Measurements from ENCODE around the gene IDH3B. TPM values are rescaled to one million over a fixed set of nuclear protein-coding genes. Genes with fewer than 3 reads are reported as not detected.

The IDH3B gene
- total and polyA plus RNA-seq, 9 of the 15 experiments (the other 6 are each of a cell fraction or from before 2014, with no cell fraction given) = 91.7 to 224 (median 155) TPM

GRCh38 chr20:2690718-2691117 is 26.7 kb upstream of the IDH3B start:
- FAIRE-seq (no peak), ATAC-seq (no peak), DNase-seq (ENCODE audit: extremely low read depth in 1 of 4, low spot score in 3 of 4) (no peak)
- Histone ChIP-seq H3K79me2 (ENCODE audit: control insufficient read depth, insufficient read depth, low read length) (no peaks in the 10 kb centered on the region), H4K20me1 (replicated peaks; ENCODE audit: control insufficient read depth, insufficient read depth, low read length) (no peaks in the 10 kb centered on the region), H3K4me2 (ENCODE audit: insufficient read depth, low read length) (no peak overlapping the region), H2AFZ (ENCODE audit: low read depth, low read length) (no peak overlapping the region), H3K4me3 (no peak overlapping the region), H3K27ac (ENCODE audit: extremely low read depth, low read depth, low read length) (no peak overlapping the region), H3K9me3 (replicated peaks; ENCODE audit: control insufficient read depth, insufficient read depth, low read depth, low read length) (no peaks in the 10 kb centered on the region), H3K36me3 (ENCODE audit: control insufficient read depth, insufficient read depth, low read length) (no peaks in the 10 kb centered on the region), H3K9ac (ENCODE audit: insufficient read depth in 1 of 2, low read depth in 2 of 2, low read length in 2 of 2) (no peak overlapping the region), H3K9me1 (ENCODE audit: control insufficient read depth, insufficient read depth, low read length) (no peaks in the 10 kb centered on the region), H3K4me1 (replicated peaks in 1 of 2; ENCODE audit: control insufficient read depth in 2 of 2, insufficient read depth in 2 of 2, low read length in 2 of 2) (peaks cover 0 to 19% of the 10 kb centered on the region in 2 experiments; a peak in 3 of 5 replicates), H3K27me3 (ENCODE audit: control insufficient read depth in 2 of 2, insufficient read depth in 2 of 2, low read length in 2 of 2) (peaks cover 8 to 51% of the 10 kb centered on the region in 2 experiments; a peak in 4 of 5 replicates)
- intact Hi-C loops (cut with micrococcal nuclease) = no loop called here
- BruUV-seq (replicated peaks) = no TSS peak
- in situ Hi-C loops (cut with MboI) = no loop called here
- ChIA-PET CTCF (ENCODE audit: low intra/inter-chr PET ratio) (no interaction called here), POLR2A (no interaction called here)
- 2% methylated on average over 6 of the region's 6 CpGs for WGBS (ENCODE audit: insufficient coverage, low coverage, missing lambda C conversion rate)
- no peak for TF ChIP-seq MBD2 (IDR thresholded peaks at IDR 0.05; ENCODE audit: borderline replicate concordance, low read depth)
- TF ChIP-seq POLR3A (IDR thresholded peaks at IDR 0.05; ENCODE audit: borderline replicate concordance, extremely low read depth, insufficient read depth, insufficient read length) = no peak
- TF ChIP-seq IFI16 (CRISPR knock-in tag; IDR thresholded peaks at IDR 0.05) = no peak
- TF ChIP-seq YBX1 (IDR thresholded peaks at IDR 0.05) = no peak
- no peak for TF ChIP-seq TFE3 (CRISPR knock-in tag; IDR thresholded peaks at IDR 0.05)
- TF ChIP-seq CTCFL (IDR thresholded peaks at IDR 0.05; ENCODE audit: borderline replicate concordance, insufficient read depth, low read depth, low read length, poor library complexity, severe bottlenecking) = no peak
- TF ChIP-seq TAF15 (IDR thresholded peaks at IDR 0.05; ENCODE audit: low read depth, low read length) = no peak
- TF ChIP-seq NFIC (IDR thresholded peaks at IDR 0.05) = 0 out of 2 replicates have a peak, but pooled peaks have one; percentile 10

All from K562 (cell line).